Measurements from ENCODE around the gene PSMF1.

- TF ChIP-seq CTCF (IDR thresholded peaks at IDR 0.05; ENCODE audit: poor library complexity, severe bottlenecking), result no peak
- TF ChIP-seq EZH2 (IDR thresholded peaks at IDR 0.05; ENCODE audit: borderline replicate concordance, insufficient read depth, low read length, poor library complexity, severe bottlenecking), result no peak
- TF ChIP-seq POLR2AphosphoS5 (IDR thresholded peaks at IDR 0.05), result no peak
- TF ChIP-seq TAF1 (IDR thresholded peaks at IDR 0.05; ENCODE audit: low read depth), result no peak
- TF ChIP-seq, protein P1, sequence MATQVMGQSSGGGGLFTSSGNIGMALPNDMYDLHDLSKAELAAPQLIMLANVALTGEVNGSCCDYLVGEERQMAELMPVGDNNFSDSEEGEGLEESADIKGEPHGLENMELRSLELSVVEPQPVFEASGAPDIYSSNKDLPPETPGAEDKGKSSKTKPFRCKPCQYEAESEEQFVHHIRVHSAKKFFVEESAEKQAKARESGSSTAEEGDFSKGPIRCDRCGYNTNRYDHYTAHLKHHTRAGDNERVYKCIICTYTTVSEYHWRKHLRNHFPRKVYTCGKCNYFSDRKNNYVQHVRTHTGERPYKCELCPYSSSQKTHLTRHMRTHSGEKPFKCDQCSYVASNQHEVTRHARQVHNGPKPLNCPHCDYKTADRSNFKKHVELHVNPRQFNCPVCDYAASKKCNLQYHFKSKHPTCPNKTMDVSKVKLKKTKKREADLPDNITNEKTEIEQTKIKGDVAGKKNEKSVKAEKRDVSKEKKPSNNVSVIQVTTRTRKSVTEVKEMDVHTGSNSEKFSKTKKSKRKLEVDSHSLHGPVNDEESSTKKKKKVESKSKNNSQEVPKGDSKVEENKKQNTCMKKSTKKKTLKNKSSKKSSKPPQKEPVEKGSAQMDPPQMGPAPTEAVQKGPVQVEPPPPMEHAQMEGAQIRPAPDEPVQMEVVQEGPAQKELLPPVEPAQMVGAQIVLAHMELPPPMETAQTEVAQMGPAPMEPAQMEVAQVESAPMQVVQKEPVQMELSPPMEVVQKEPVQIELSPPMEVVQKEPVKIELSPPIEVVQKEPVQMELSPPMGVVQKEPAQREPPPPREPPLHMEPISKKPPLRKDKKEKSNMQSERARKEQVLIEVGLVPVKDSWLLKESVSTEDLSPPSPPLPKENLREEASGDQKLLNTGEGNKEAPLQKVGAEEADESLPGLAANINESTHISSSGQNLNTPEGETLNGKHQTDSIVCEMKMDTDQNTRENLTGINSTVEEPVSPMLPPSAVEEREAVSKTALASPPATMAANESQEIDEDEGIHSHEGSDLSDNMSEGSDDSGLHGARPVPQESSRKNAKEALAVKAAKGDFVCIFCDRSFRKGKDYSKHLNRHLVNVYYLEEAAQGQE (IDR thresholded peaks at IDR 0.05; ENCODE audit: borderline replicate concordance), result no peak
- no peak for TF ChIP-seq RAD21 (conservative IDR thresholded peaks at IDR 0.05)
- no peak for TF ChIP-seq EP300 (conservative IDR thresholded peaks at IDR 0.05; ENCODE audit: poor library complexity, severe bottlenecking)
- TF ChIP-seq MXI1 (conservative IDR thresholded peaks at IDR 0.05; ENCODE audit: poor library complexity, severe bottlenecking), result no peak
- TF ChIP-seq SMC3 (conservative IDR thresholded peaks at IDR 0.05; ENCODE audit: poor library complexity), result no peak
These were observed 36.5 kb upstream of the PSMF1 start for GRCh38 chr20:1081891-1082290.
